HEK293 (cell line): ENCODE data around the gene ATP13A3.

Source experiments
- CTCF ChIA-PET: fragments of 350-600 bp; formaldehyde crosslinking; extraction: SDS; loops from one replicate; lab custom pipeline; 2021; ENCODE audit warnings: antibody characterized with exemption; lab: Yijun Ruan, JAX
- POLR2A ChIA-PET: fragments of 300-600 bp; formaldehyde crosslinking; extraction: SDS; loops from one replicate; lab custom pipeline; 2020; ENCODE audit warnings: antibody characterized with exemption, inconsistent platforms; lab: Yijun Ruan, JAX
- H3K27ac ChIP-seq: fragments of 200-500 bp; sonication (Bioruptor generic); 2 replicates; pipeline ENCODE4 v1.5.1; 2014; ENCODE audit warnings: low read depth, low read length, control low read depth, inconsistent platforms; ENCODE audit errors: extremely low read depth
- H3K36me3 ChIP-seq, 2 experiments: fragments of 200-500 bp in 1 of 2; sonication (Bioruptor generic) in 1 of 2; 1 replicate in 1 of 2; 2 replicates in 1 of 2; pipeline ENCODE4 v1.5.1; 2014 to 2017; ENCODE audit warnings: inconsistent platforms in 2 of 2, low read length in 2 of 2; ENCODE audit not compliant: control insufficient read depth in 2 of 2, insufficient read depth in 1 of 2
- H3K4me1 ChIP-seq: fragments of 200-500 bp; sonication (Bioruptor generic); 2 replicates; pipeline ENCODE4 v1.5.1; 2014; ENCODE audit warnings: mild to moderate bottlenecking, low read length, inconsistent platforms; ENCODE audit not compliant: control insufficient read depth, insufficient read depth
- H3K4me3 ChIP-seq: 2 replicates; pipeline ENCODE4 v1.5.1; 2011; ENCODE audit warnings: low read depth, mild to moderate bottlenecking, control low read depth, low read length, moderate library complexity
- H3K9me3 ChIP-seq: fragments of 200-500 bp; sonication (Bioruptor generic); 2 replicates; pipeline ENCODE4 v1.5.1; 2014; ENCODE audit warnings: low read depth, low read length, inconsistent platforms; ENCODE audit not compliant: control insufficient read depth, insufficient read depth
- EGR2 ChIP-seq: fragments of 450-650 bp; formaldehyde crosslinking; IDR thresholded peaks from 2 replicates; pipeline ENCODE4 v1.5.1; 2016; ENCODE audit warnings: low read depth, missing biosample characterization, missing genetic modification characterization
- GLIS1 ChIP-seq: fragments of 450-650 bp; formaldehyde crosslinking; IDR thresholded peaks from 2 replicates; pipeline ENCODE4 v1.5.1; 2016; ENCODE audit warnings: missing biosample characterization, missing genetic modification characterization
- HOXC10 ChIP-seq: sonication (generic); formaldehyde crosslinking; IDR thresholded peaks from 2 replicates; pipeline ENCODE4 v1.8.1; 2023; ENCODE audit warnings: mild to moderate bottlenecking, missing genetic modification reagents
- MYNN ChIP-seq: fragments of 450-650 bp; formaldehyde crosslinking; IDR thresholded peaks from 2 replicates; pipeline ENCODE4 v1.5.1; 2016; ENCODE audit warnings: missing biosample characterization, missing genetic modification characterization, borderline replicate concordance
- OSR2 ChIP-seq: fragments of 450-650 bp; formaldehyde crosslinking; IDR thresholded peaks from 2 replicates; pipeline ENCODE4 v1.5.1; 2016; ENCODE audit warnings: missing biosample characterization, missing genetic modification characterization
- PRDM1 ChIP-seq: fragments of 450-650 bp; formaldehyde crosslinking; IDR thresholded peaks from 2 replicates; pipeline ENCODE4; 2016; ENCODE audit warnings: missing biosample characterization, missing genetic modification characterization
- ZNF292 ChIP-seq: fragments of 450-650 bp; formaldehyde crosslinking; IDR thresholded peaks from 2 replicates; pipeline ENCODE4 v1.5.1; 2016; ENCODE audit warnings: low read depth, missing biosample characterization, missing genetic modification characterization, borderline replicate concordance
- ZNF416 ChIP-seq: fragments of 450-650 bp; formaldehyde crosslinking; IDR thresholded peaks from 2 replicates; pipeline ENCODE4 v1.5.1; 2016; ENCODE audit warnings: missing biosample characterization, missing genetic modification characterization
- ZNF48 ChIP-seq: fragments of 450-650 bp; formaldehyde crosslinking; IDR thresholded peaks from 2 replicates; pipeline ENCODE4 v1.5.1; 2016; ENCODE audit warnings: missing biosample characterization, missing genetic modification characterization
- ZNF514 ChIP-seq: fragments of 450-650 bp; formaldehyde crosslinking; IDR thresholded peaks from 2 replicates; pipeline ENCODE4 v1.5.1; 2016; ENCODE audit warnings: missing biosample characterization, missing genetic modification characterization
- ZNF555 ChIP-seq: fragments of 450-650 bp; formaldehyde crosslinking; conservative IDR thresholded peaks from 2 replicates; pipeline ENCODE4 v1.5.1; 2017; ENCODE audit warnings: missing biosample characterization, mild to moderate bottlenecking, missing genetic modification characterization, inconsistent platforms
- ZNF558 ChIP-seq: fragments of 450-650 bp; formaldehyde crosslinking; IDR thresholded peaks from 2 replicates; pipeline ENCODE4 v1.5.1; 2016; ENCODE audit warnings: missing biosample characterization, missing genetic modification characterization
- ZNF560 ChIP-seq: fragments of 450-650 bp; formaldehyde crosslinking; IDR thresholded peaks from 2 replicates; pipeline ENCODE4 v1.5.1; 2017; ENCODE audit warnings: missing biosample characterization, missing genetic modification characterization, borderline replicate concordance
- ZNF623 ChIP-seq: fragments of 450-650 bp; formaldehyde crosslinking; IDR thresholded peaks from 2 replicates; pipeline ENCODE4 v1.5.1; 2016; ENCODE audit warnings: missing biosample characterization, missing genetic modification characterization
- TF ChIP-seq, protein P1 (sequence below): fragments of 450-650 bp; formaldehyde crosslinking; optimal IDR thresholded peaks from 2 replicates; pipeline ENCODE3; 2016; ENCODE audit warnings: missing biosample characterization, mild to moderate bottlenecking, missing genetic modification characterization
- TF ChIP-seq, protein P2 (sequence below): fragments of 450-650 bp; formaldehyde crosslinking; IDR thresholded peaks from 2 replicates; pipeline ENCODE4 v1.5.1; 2016; ENCODE audit warnings: missing biosample characterization, missing genetic modification characterization
- TF ChIP-seq, protein P3 (sequence below): fragments of 450-650 bp; formaldehyde crosslinking; IDR thresholded peaks from 2 replicates; pipeline ENCODE4 v1.5.1; 2017; ENCODE audit warnings: missing biosample characterization, missing genetic modification characterization
- TF ChIP-seq, protein P4 (sequence below): fragments of 450-650 bp; formaldehyde crosslinking; IDR thresholded peaks from 2 replicates; pipeline ENCODE4 v1.5.1; 2017; ENCODE audit warnings: missing biosample characterization, missing genetic modification characterization

The ATP13A3 gene

DNA sequence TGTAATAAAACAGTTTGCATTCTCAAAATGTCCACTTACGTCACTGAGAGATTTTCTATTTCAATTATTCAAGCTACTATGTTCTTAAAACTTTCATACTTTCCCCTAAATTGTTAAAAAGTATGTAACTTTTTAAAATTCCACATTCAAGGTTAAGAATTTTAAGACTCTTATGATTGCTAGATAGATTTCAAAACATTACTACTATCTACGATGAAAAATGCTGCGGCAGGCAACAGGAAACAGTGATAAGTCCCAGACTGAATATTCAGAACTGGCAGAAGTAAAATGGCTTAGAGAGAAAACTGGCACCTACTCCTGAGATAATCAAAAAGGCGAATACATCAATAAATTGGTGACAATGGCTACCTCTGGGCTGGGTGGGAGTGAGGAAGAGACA, 16.2 kb downstream of the ATP13A3 start:
- no peak overlapping the region for H3K27ac ChIP-seq
- no peaks in the 10 kb centered on the region for H3K9me3 ChIP-seq
- peaks cover 11% of the 10 kb centered on the region; the same call in 1 of the 2 replicates for H3K4me1 ChIP-seq
- POLR2A ChIA-PET = interaction anchor here (1.1 kb wide), 1 partner anchor 102 kb away, joined by 5 read pairs; no protein-coding TSS in a partner anchor
- H3K4me3 ChIP-seq = no peak overlapping the region
- no peak for TF ChIP-seq ZNF558 (tag by site-specific recombination)
- TF ChIP-seq ZNF48 (tag by site-specific recombination) = no peak
- TF ChIP-seq, protein P1, sequence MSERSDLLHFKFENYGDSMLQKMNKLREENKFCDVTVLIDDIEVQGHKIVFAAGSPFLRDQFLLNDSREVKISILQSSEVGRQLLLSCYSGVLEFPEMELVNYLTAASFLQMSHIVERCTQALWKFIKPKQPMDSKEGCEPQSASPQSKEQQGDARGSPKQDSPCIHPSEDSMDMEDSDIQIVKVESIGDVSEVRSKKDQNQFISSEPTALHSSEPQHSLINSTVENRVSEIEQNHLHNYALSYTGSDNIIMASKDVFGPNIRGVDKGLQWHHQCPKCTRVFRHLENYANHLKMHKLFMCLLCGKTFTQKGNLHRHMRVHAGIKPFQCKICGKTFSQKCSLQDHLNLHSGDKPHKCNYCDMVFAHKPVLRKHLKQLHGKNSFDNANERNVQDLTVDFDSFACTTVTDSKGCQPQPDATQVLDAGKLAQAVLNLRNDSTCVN = no peak
- no peak for TF ChIP-seq OSR2 (tag by site-specific recombination)
- no peak for TF ChIP-seq ZNF416 (tag by site-specific recombination)
- no peak for TF ChIP-seq ZNF292 (tag by site-specific recombination)
- no peak for TF ChIP-seq ZNF560
- TF ChIP-seq ZNF514 = no peak
- TF ChIP-seq HOXC10 (CRISPR knock-in tag) = no peak
- no peak for TF ChIP-seq MYNN (tag by site-specific recombination)
- TF ChIP-seq ZNF555 (tag by site-specific recombination) = no peak
- no peak for TF ChIP-seq ZNF623 (tag by site-specific recombination)
- TF ChIP-seq, protein P2, sequence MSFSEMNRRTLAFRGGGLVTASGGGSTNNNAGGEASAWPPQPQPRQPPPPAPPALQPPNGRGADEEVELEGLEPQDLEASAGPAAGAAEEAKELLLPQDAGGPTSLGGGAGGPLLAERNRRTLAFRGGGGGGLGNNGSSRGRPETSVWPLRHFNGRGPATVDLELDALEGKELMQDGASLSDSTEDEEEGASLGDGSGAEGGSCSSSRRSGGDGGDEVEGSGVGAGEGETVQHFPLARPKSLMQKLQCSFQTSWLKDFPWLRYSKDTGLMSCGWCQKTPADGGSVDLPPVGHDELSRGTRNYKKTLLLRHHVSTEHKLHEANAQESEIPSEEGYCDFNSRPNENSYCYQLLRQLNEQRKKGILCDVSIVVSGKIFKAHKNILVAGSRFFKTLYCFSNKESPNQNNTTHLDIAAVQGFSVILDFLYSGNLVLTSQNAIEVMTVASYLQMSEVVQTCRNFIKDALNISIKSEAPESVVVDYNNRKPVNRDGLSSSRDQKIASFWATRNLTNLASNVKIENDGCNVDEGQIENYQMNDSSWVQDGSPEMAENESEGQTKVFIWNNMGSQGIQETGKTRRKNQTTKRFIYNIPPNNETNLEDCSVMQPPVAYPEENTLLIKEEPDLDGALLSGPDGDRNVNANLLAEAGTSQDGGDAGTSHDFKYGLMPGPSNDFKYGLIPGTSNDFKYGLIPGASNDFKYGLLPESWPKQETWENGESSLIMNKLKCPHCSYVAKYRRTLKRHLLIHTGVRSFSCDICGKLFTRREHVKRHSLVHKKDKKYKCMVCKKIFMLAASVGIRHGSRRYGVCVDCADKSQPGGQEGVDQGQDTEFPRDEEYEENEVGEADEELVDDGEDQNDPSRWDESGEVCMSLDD (tag by site-specific recombination) = no peak
- TF ChIP-seq GLIS1 (tag by site-specific recombination) = no peak
- TF ChIP-seq EGR2 = no peak
- TF ChIP-seq PRDM1 (tag by site-specific recombination) = no peak
- CTCF ChIA-PET = interaction anchor here (0.6 to 6.3 kb wide), 5 partner anchors 10 to 503 kb away, joined by 4 to 49 read pairs (median 5); no protein-coding TSS in a partner anchor
- H3K36me3 ChIP-seq = peaks cover 0 to 2% of the 10 kb centered on the region in 2 experiments; a peak in 1 of 3 replicates

DNA sequence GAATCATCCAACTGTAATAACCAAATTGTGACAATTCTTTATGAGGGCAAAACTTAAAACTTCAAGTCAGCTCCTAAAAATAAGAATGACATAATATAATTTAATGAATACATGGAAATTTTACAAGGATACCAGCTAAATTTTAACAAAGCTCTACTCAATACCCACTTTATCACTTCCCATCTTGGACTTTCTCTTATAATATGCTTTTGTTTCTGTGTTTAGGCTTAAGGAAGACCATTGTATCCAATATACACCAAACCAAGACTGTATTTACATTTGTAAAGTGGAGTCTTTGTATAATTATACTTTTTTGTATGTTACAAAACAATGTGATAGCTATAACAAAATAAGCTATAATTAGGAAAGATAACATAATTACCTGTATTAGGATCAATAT, 16.8 kb downstream of the ATP13A3 start:
- TF ChIP-seq, protein P3, sequence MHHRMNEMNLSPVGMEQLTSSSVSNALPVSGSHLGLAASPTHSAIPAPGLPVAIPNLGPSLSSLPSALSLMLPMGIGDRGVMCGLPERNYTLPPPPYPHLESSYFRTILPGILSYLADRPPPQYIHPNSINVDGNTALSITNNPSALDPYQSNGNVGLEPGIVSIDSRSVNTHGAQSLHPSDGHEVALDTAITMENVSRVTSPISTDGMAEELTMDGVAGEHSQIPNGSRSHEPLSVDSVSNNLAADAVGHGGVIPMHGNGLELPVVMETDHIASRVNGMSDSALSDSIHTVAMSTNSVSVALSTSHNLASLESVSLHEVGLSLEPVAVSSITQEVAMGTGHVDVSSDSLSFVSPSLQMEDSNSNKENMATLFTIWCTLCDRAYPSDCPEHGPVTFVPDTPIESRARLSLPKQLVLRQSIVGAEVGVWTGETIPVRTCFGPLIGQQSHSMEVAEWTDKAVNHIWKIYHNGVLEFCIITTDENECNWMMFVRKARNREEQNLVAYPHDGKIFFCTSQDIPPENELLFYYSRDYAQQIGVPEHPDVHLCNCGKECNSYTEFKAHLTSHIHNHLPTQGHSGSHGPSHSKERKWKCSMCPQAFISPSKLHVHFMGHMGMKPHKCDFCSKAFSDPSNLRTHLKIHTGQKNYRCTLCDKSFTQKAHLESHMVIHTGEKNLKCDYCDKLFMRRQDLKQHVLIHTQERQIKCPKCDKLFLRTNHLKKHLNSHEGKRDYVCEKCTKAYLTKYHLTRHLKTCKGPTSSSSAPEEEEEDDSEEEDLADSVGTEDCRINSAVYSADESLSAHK (tag by site-specific recombination) = no peak
- no peak for TF ChIP-seq HOXC10 (CRISPR knock-in tag)
- TF ChIP-seq, protein P4, sequence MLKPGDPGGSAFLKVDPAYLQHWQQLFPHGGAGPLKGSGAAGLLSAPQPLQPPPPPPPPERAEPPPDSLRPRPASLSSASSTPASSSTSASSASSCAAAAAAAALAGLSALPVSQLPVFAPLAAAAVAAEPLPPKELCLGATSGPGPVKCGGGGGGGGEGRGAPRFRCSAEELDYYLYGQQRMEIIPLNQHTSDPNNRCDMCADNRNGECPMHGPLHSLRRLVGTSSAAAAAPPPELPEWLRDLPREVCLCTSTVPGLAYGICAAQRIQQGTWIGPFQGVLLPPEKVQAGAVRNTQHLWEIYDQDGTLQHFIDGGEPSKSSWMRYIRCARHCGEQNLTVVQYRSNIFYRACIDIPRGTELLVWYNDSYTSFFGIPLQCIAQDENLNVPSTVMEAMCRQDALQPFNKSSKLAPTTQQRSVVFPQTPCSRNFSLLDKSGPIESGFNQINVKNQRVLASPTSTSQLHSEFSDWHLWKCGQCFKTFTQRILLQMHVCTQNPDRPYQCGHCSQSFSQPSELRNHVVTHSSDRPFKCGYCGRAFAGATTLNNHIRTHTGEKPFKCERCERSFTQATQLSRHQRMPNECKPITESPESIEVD = peak; percentile 32; the same call in 1 of the 2 replicates
- ChIA-PET CTCF (interaction anchor here (0.6 to 6.3 kb wide), 5 partner anchors 10 to 141 kb away, joined by 4 to 49 read pairs (median 6); no protein-coding TSS in a partner anchor), POLR2A (no interaction called here)
- peaks cover 11% of the 10 kb centered on the region; the same call in 1 of the 2 replicates for H3K4me1 ChIP-seq
- H3K27ac ChIP-seq = no peak overlapping the region
- H3K9me3 ChIP-seq = no peaks in the 10 kb centered on the region
- H3K36me3 ChIP-seq = peaks cover 0 to 2% of the 10 kb centered on the region in 2 experiments; a peak in 1 of 3 replicates
- H3K4me3 ChIP-seq = no peak overlapping the region
